Measurements from ENCODE around the gene PHACTR1. TPM values are rescaled to one million over a fixed set of nuclear protein-coding genes. Genes with fewer than 3 reads are reported as not detected.

The PHACTR1 gene
- total RNA-seq, 1 experiment from 2014 or later, result 15.5 TPM

DNA sequence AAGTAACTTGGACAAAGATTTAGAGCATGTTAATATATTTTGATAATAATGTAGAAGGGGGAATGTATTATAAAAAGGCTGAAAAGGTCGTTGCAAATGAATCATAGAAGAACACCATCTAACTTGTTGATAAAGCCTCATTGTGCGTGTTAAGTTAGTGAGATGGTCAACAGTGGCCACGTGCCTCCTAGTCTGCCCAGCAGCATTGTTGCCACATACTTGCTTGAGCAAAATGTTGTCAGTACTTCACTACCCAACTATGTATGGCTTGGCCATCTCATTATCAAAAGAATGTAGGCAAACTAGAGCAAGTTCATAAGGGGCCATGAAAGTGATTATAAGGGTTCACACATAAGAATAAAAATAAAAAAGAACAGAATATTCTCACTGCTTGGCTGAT lies 84.6 kb downstream of the PHACTR1 start:
- no peaks in the 10 kb centered on the region for H3K9me3 Mint-ChIP-seq
- CTCF ChIA-PET, result no interaction called here
- DNase-seq (ENCODE audit: low spot score) (no peak), ATAC-seq (no peak)
- no peak overlapping the region for H3K27ac Mint-ChIP-seq
- no peak overlapping the region for H3K4me3 Mint-ChIP-seq
- H3K4me1 Mint-ChIP-seq, result no peaks in the 10 kb centered on the region
- TF ChIP-seq, protein P1, sequence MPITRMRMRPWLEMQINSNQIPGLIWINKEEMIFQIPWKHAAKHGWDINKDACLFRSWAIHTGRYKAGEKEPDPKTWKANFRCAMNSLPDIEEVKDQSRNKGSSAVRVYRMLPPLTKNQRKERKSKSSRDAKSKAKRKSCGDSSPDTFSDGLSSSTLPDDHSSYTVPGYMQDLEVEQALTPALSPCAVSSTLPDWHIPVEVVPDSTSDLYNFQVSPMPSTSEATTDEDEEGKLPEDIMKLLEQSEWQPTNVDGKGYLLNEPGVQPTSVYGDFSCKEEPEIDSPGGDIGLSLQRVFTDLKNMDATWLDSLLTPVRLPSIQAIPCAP (CRISPR knock-in tag; IDR thresholded peaks at IDR 0.05), result no peak
- TF ChIP-seq HMGA2 (CRISPR knock-in tag; IDR thresholded peaks at IDR 0.05) (no peak), ZBTB21 (CRISPR knock-in tag; IDR thresholded peaks at IDR 0.05; ENCODE audit: borderline replicate concordance) (no peak), ZNF232 (CRISPR knock-in tag; IDR thresholded peaks at IDR 0.05) (no peak), SMAD3 (CRISPR knock-in tag; IDR thresholded peaks at IDR 0.05; ENCODE audit: borderline replicate concordance) (no peak), JAZF1 (CRISPR knock-in tag; IDR thresholded peaks at IDR 0.05) (no peak), TP53 (CRISPR knock-in tag; IDR thresholded peaks at IDR 0.05) (no peak), SMAD4 (CRISPR knock-in tag; IDR thresholded peaks at IDR 0.05) (no peak), CREM (CRISPR knock-in tag; IDR thresholded peaks at IDR 0.05) (no peak), JUN (CRISPR knock-in tag; IDR thresholded peaks at IDR 0.05) (no peak)
- TF ChIP-seq, protein P2, sequence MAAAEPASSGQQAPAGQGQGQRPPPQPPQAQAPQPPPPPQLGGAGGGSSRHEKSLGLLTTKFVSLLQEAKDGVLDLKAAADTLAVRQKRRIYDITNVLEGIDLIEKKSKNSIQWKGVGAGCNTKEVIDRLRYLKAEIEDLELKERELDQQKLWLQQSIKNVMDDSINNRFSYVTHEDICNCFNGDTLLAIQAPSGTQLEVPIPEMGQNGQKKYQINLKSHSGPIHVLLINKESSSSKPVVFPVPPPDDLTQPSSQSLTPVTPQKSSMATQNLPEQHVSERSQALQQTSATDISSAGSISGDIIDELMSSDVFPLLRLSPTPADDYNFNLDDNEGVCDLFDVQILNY (CRISPR knock-in tag; IDR thresholded peaks at IDR 0.05), result no peak
- TF ChIP-seq, protein P3, sequence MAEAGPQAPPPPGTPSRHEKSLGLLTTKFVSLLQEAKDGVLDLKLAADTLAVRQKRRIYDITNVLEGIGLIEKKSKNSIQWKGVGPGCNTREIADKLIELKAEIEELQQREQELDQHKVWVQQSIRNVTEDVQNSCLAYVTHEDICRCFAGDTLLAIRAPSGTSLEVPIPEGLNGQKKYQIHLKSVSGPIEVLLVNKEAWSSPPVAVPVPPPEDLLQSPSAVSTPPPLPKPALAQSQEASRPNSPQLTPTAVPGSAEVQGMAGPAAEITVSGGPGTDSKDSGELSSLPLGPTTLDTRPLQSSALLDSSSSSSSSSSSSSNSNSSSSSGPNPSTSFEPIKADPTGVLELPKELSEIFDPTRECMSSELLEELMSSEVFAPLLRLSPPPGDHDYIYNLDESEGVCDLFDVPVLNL (CRISPR knock-in tag; IDR thresholded peaks at IDR 0.05; ENCODE audit: borderline replicate concordance, low read depth), result no peak
- TF ChIP-seq, protein P4, sequence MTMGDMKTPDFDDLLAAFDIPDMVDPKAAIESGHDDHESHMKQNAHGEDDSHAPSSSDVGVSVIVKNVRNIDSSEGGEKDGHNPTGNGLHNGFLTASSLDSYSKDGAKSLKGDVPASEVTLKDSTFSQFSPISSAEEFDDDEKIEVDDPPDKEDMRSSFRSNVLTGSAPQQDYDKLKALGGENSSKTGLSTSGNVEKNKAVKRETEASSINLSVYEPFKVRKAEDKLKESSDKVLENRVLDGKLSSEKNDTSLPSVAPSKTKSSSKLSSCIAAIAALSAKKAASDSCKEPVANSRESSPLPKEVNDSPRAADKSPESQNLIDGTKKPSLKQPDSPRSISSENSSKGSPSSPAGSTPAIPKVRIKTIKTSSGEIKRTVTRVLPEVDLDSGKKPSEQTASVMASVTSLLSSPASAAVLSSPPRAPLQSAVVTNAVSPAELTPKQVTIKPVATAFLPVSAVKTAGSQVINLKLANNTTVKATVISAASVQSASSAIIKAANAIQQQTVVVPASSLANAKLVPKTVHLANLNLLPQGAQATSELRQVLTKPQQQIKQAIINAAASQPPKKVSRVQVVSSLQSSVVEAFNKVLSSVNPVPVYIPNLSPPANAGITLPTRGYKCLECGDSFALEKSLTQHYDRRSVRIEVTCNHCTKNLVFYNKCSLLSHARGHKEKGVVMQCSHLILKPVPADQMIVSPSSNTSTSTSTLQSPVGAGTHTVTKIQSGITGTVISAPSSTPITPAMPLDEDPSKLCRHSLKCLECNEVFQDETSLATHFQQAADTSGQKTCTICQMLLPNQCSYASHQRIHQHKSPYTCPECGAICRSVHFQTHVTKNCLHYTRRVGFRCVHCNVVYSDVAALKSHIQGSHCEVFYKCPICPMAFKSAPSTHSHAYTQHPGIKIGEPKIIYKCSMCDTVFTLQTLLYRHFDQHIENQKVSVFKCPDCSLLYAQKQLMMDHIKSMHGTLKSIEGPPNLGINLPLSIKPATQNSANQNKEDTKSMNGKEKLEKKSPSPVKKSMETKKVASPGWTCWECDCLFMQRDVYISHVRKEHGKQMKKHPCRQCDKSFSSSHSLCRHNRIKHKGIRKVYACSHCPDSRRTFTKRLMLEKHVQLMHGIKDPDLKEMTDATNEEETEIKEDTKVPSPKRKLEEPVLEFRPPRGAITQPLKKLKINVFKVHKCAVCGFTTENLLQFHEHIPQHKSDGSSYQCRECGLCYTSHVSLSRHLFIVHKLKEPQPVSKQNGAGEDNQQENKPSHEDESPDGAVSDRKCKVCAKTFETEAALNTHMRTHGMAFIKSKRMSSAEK (CRISPR knock-in tag; IDR thresholded peaks at IDR 0.05; ENCODE audit: borderline replicate concordance), result no peak
- TF ChIP-seq, protein P5, sequence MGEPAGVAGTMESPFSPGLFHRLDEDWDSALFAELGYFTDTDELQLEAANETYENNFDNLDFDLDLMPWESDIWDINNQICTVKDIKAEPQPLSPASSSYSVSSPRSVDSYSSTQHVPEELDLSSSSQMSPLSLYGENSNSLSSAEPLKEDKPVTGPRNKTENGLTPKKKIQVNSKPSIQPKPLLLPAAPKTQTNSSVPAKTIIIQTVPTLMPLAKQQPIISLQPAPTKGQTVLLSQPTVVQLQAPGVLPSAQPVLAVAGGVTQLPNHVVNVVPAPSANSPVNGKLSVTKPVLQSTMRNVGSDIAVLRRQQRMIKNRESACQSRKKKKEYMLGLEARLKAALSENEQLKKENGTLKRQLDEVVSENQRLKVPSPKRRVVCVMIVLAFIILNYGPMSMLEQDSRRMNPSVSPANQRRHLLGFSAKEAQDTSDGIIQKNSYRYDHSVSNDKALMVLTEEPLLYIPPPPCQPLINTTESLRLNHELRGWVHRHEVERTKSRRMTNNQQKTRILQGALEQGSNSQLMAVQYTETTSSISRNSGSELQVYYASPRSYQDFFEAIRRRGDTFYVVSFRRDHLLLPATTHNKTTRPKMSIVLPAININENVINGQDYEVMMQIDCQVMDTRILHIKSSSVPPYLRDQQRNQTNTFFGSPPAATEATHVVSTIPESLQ (CRISPR knock-in tag; IDR thresholded peaks at IDR 0.05), result no peak
- TF ChIP-seq, protein P6, sequence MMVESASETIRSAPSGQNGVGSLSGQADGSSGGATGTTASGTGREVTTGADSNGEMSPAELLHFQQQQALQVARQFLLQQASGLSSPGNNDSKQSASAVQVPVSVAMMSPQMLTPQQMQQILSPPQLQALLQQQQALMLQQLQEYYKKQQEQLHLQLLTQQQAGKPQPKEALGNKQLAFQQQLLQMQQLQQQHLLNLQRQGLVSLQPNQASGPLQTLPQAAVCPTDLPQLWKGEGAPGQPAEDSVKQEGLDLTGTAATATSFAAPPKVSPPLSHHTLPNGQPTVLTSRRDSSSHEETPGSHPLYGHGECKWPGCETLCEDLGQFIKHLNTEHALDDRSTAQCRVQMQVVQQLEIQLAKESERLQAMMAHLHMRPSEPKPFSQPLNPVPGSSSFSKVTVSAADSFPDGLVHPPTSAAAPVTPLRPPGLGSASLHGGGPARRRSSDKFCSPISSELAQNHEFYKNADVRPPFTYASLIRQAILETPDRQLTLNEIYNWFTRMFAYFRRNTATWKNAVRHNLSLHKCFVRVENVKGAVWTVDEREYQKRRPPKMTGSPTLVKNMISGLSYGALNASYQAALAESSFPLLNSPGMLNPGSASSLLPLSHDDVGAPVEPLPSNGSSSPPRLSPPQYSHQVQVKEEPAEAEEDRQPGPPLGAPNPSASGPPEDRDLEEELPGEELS (CRISPR knock-in tag; IDR thresholded peaks at IDR 0.05), result no peak
- POLR2A ChIA-PET, result no interaction called here
- no peaks in the 10 kb centered on the region for H3K36me3 Mint-ChIP-seq
- no peaks in the 10 kb centered on the region for H3K27me3 Mint-ChIP-seq (ENCODE audit: low read depth)

DNA sequence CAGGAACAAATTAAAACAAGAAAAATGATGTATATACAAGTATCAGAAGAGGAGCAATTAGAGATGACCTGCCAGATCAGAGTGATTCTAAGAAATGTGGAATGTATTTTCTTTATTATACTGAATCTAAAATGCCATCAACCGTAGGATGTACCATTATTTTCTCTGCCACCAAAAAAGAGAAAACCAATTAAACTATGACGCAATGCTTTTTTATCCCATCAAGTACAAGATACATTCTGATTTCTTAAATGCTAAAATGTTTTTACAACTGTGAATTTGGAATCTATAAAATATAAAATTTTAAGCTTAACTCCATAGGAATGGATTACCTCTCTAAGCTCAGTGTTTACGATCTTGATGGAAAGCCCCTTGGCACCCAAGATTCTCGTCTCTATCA lies 85.9 kb downstream of the PHACTR1 start:
- DNase-seq (ENCODE audit: low spot score), result no peak
- ChIA-PET POLR2A (no interaction called here), CTCF (no interaction called here)
- no peaks in the 10 kb centered on the region for H3K4me1 Mint-ChIP-seq
- H3K36me3 Mint-ChIP-seq, result no peaks in the 10 kb centered on the region
- no peak for ATAC-seq
- H3K4me3 Mint-ChIP-seq, result no peak overlapping the region
- no peaks in the 10 kb centered on the region for H3K9me3 Mint-ChIP-seq
- H3K27ac Mint-ChIP-seq, result no peak overlapping the region
- H3K27me3 Mint-ChIP-seq (ENCODE audit: low read depth), result no peaks in the 10 kb centered on the region
- TF ChIP-seq, protein P2 (CRISPR knock-in tag; IDR thresholded peaks at IDR 0.05), result no peak
- TF ChIP-seq, protein P7, sequence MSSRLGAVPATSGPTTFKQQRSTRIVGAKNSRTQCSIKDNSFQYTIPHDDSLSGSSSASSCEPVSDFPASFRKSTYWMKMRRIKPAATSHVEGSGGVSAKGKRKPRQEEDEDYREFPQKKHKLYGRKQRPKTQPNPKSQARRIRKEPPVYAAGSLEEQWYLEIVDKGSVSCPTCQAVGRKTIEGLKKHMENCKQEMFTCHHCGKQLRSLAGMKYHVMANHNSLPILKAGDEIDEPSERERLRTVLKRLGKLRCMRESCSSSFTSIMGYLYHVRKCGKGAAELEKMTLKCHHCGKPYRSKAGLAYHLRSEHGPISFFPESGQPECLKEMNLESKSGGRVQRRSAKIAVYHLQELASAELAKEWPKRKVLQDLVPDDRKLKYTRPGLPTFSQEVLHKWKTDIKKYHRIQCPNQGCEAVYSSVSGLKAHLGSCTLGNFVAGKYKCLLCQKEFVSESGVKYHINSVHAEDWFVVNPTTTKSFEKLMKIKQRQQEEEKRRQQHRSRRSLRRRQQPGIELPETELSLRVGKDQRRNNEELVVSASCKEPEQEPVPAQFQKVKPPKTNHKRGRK (CRISPR knock-in tag; IDR thresholded peaks at IDR 0.05; ENCODE audit: borderline replicate concordance), result no peak
- no peak for TF ChIP-seq NFATC4 (CRISPR knock-in tag; IDR thresholded peaks at IDR 0.05)
- no peak for TF ChIP-seq SP1 (CRISPR knock-in tag; conservative IDR thresholded peaks at IDR 0.05)
- no peak for TF ChIP-seq GTF2I (CRISPR knock-in tag; conservative IDR thresholded peaks at IDR 0.05)
- TF ChIP-seq ZNF317 (CRISPR knock-in tag; IDR thresholded peaks at IDR 0.05; ENCODE audit: borderline replicate concordance, low read depth), result no peak
- no peak for TF ChIP-seq PRRX2 (CRISPR knock-in tag; IDR thresholded peaks at IDR 0.05)
- TF ChIP-seq ZNF219 (CRISPR knock-in tag; IDR thresholded peaks at IDR 0.05; ENCODE audit: borderline replicate concordance), result no peak

All from WTC11 (cell line).